Measurements from ENCODE around the gene TPCN2.

The TPCN2 gene

GRCh38 chr11:69172674-69173073 is 123.9 kb downstream of the TPCN2 start:
- no peak for TF ChIP-seq CTCF (IDR thresholded peaks at IDR 0.05; ENCODE audit: borderline replicate concordance, insufficient read depth, low read depth, low read length)
- H3K4me3 ChIP-seq (ENCODE audit: low read depth, low read length): no peak overlapping the region

GRCh38 chr11:69173331-69173730 is 124.6 kb downstream of the TPCN2 start:
- H3K4me3 ChIP-seq (ENCODE audit: low read depth, low read length): no peak overlapping the region
- TF ChIP-seq CTCF (IDR thresholded peaks at IDR 0.05; ENCODE audit: borderline replicate concordance, insufficient read depth, low read depth, low read length): no peak

- no peak for TF ChIP-seq CTCF (IDR thresholded peaks at IDR 0.05; ENCODE audit: borderline replicate concordance, insufficient read depth, low read depth, low read length)
These were observed 125.3 kb downstream of the TPCN2 start for GRCh38 chr11:69173925-69174581.

GRCh38 chr11:69174841-69175240 is 126.1 kb downstream of the TPCN2 start:
- TF ChIP-seq CTCF (IDR thresholded peaks at IDR 0.05; ENCODE audit: borderline replicate concordance, insufficient read depth, low read depth, low read length): no peak
- no peak overlapping the region for H3K4me3 ChIP-seq (ENCODE audit: low read depth, low read length)

More at GRCh38 chr11:69173925-69174581, 125.3 kb downstream of the TPCN2 start:
- H3K4me3 ChIP-seq (ENCODE audit: low read depth, low read length): no peak overlapping the region

- H3K4me3 ChIP-seq (ENCODE audit: low read depth, low read length): no peak overlapping the region
- TF ChIP-seq CTCF (IDR thresholded peaks at IDR 0.05; ENCODE audit: borderline replicate concordance, insufficient read depth, low read depth, low read length): no peak
These were observed 130.2 kb downstream of the TPCN2 start for GRCh38 chr11:69178819-69179482.

GRCh38 chr11:69180226-69180625 is 131.5 kb downstream of the TPCN2 start:
- no peak for TF ChIP-seq CTCF (IDR thresholded peaks at IDR 0.05; ENCODE audit: borderline replicate concordance, insufficient read depth, low read depth, low read length)
- H3K4me3 ChIP-seq (ENCODE audit: low read depth, low read length): no peak overlapping the region

GRCh38 chr11:69180726-69181125 is 132.0 kb downstream of the TPCN2 start:
- no peak for TF ChIP-seq CTCF (IDR thresholded peaks at IDR 0.05; ENCODE audit: borderline replicate concordance, insufficient read depth, low read depth, low read length)
- no peak overlapping the region for H3K4me3 ChIP-seq (ENCODE audit: low read depth, low read length)

Data from GM12875 (cell line).